HCT116 (cell line): ENCODE data around the gene C4orf50. TPM values are rescaled to one million over a fixed set of nuclear protein-coding genes. Genes with fewer than 3 reads are reported as not detected.

Experiments used
- ATAC-seq: fragments of 200-7000 bp; cut with Tn5 transposase; 2 replicates; pipeline ENCODE4 v1.9.1; 2020; ENCODE audit warnings: mild to moderate bottlenecking, moderate library complexity
- BruUV-seq: library from RNA; stranded (reverse); fragments of 400-500 nt; replicated peaks from 2 replicates; lab custom pipeline; 2021; lab: Mats Ljungman, UMichigan
- CTCF ChIA-PET: fragments of 300-600 bp; sonication (Branson Sonifier 250); formaldehyde crosslinking; loops from one replicate; lab custom pipeline; 2021; ENCODE audit warnings: antibody characterized with exemption; lab: Charles Lee
- POLR2A ChIA-PET: fragments of 300-600, 350-600 bp; sonication (Branson Sonifier 250); formaldehyde crosslinking; loops from one replicate; lab custom pipeline; 2021; ENCODE audit warnings: antibody characterized with exemption; lab: Charles Lee
- RAD21 ChIA-PET, 2 experiments: fragments of 300-600 bp; sonication (Branson Sonifier 250); formaldehyde crosslinking; loops; one replicate each; lab custom pipeline; 2023; ENCODE audit warnings: low total read pairs in 2 of 2; ENCODE audit not compliant: uncharacterized antibody in 2 of 2, unreplicated experiment in 2 of 2, low non-redundant PET in 1 of 2; lab: Charles Lee
- DNase-seq: peaks from one replicate; pipeline ENCODE4 v3.0.0-alpha.2; 2010; ENCODE audit warnings: low read depth, low spot score
- H2AFZ ChIP-seq: fragments of 200-600 bp; shearing (Covaris generic), sonication (generic); 2 replicates; pipeline ENCODE4 v1.6.1; 2017; ENCODE audit warnings: low read depth, mixed run types, mixed read lengths, antibody characterized with exemption, low read length; ENCODE audit not compliant: poor library complexity, severe bottlenecking
- H3K27ac ChIP-seq: 2 replicates; pipeline ENCODE4 v1.5.1; 2012; ENCODE audit warnings: low read depth, low read length
- H3K27me3 ChIP-seq: fragments of 200-600 bp; sonication (generic); 2 replicates; pipeline ENCODE4 v1.6.1; 2016; ENCODE audit warnings: mixed run types, low read length, mixed read lengths; ENCODE audit not compliant: insufficient read depth
- H3K36me3 ChIP-seq, 2 experiments: fragments of 200-500 bp in 1 of 2; fragments of 200-600 bp in 1 of 2; sonication (Bioruptor generic) in 1 of 2; sonication (generic) in 1 of 2; 2 replicates each; pipeline versions ENCODE4 v1.5.1 to v1.6.1; 2014 to 2016; ENCODE audit warnings: low read length in 2 of 2, inconsistent platforms in 1 of 2, mixed read lengths in 1 of 2, mixed run types in 1 of 2; ENCODE audit not compliant: insufficient read depth in 2 of 2, control insufficient read depth in 1 of 2
- H3K4me1 ChIP-seq, 2 experiments: fragments of 200-600 bp in 1 of 2; sonication (generic) in 1 of 2; 2 replicates each; pipeline versions ENCODE4 v1.5.1 to v1.6.1; 2012 to 2017; ENCODE audit warnings: low read length in 2 of 2, inconsistent platforms in 1 of 2, mild to moderate bottlenecking in 1 of 2, mixed read lengths in 1 of 2, mixed run types in 1 of 2, moderate library complexity in 1 of 2; ENCODE audit not compliant: insufficient read depth in 2 of 2, control insufficient read depth in 1 of 2
- H3K4me2 ChIP-seq: fragments of 200-600 bp; sonication (generic); 2 replicates; pipeline ENCODE4 v1.6.1; 2017; ENCODE audit warnings: mixed run types, low read length, mixed read lengths
- H3K4me3 ChIP-seq, 2 experiments: fragments of 200-600 bp in 1 of 2; sonication (generic) in 1 of 2; replicated peaks in 1 of 2; 2 replicates each; pipeline ENCODE4 v1.5.1; 2011 to 2016; ENCODE audit warnings: low read length in 2 of 2, control low read depth in 1 of 2, low read depth in 1 of 2, mild to moderate bottlenecking in 1 of 2, mixed read lengths in 1 of 2, mixed run types in 1 of 2
- H3K79me2 ChIP-seq: fragments of 200-600 bp; sonication (generic); 2 replicates; pipeline ENCODE4 v1.6.1; 2017; ENCODE audit warnings: mild to moderate bottlenecking, mixed run types, low read length, moderate library complexity, mixed read lengths; ENCODE audit not compliant: insufficient read depth
- H3K9ac ChIP-seq: fragments of 200-600 bp; sonication (generic); 2 replicates; pipeline ENCODE4 v1.6.1; 2016; ENCODE audit warnings: low read length, mixed read lengths
- H3K9me2 ChIP-seq: fragments of 200-600 bp; sonication (generic), shearing (Covaris generic); 2 replicates; pipeline ENCODE4 v1.6.1; 2017; ENCODE audit warnings: mixed run types, mild to moderate bottlenecking, moderate library complexity; ENCODE audit not compliant: insufficient read depth
- H3K9me3 ChIP-seq, 2 experiments: fragments of 200-500 bp in 1 of 2; fragments of 200-600 bp in 1 of 2; sonication (Bioruptor generic) in 1 of 2; sonication (generic) in 1 of 2; 2 replicates each; pipeline ENCODE4 v1.6.1; 2014 to 2017; ENCODE audit warnings: low read length in 2 of 2, mixed read lengths in 2 of 2, inconsistent platforms in 1 of 2, low read depth in 1 of 2, mild to moderate bottlenecking in 1 of 2, mixed run types in 1 of 2, moderate library complexity in 1 of 2; ENCODE audit not compliant: control insufficient read depth in 1 of 2, insufficient read depth in 1 of 2
- H4K20me1 ChIP-seq: fragments of 200-600 bp; sonication (generic), shearing (Covaris generic); 2 replicates; pipeline ENCODE4 v1.6.1; 2017; ENCODE audit warnings: mixed run types, mild to moderate bottlenecking, moderate library complexity; ENCODE audit not compliant: insufficient read depth
- CBX3 ChIP-seq: IDR thresholded peaks from 2 replicates; pipeline ENCODE4 v1.6.1; 2012; ENCODE audit warnings: low read depth
- CEBPB ChIP-seq: IDR thresholded peaks from 2 replicates; pipeline ENCODE4 v1.6.1; 2012; ENCODE audit warnings: low read depth
- EGR1 ChIP-seq: IDR thresholded peaks from 2 replicates; pipeline ENCODE4 v1.6.1; 2012; ENCODE audit warnings: low read depth
- ELF1 ChIP-seq: IDR thresholded peaks from 2 replicates; pipeline ENCODE4 v1.6.1; 2012; ENCODE audit warnings: low read depth, borderline replicate concordance
- EZH2 ChIP-seq: fragments of 200-600 bp; sonication (generic); IDR thresholded peaks from 2 replicates; pipeline ENCODE4 v1.6.1; 2017; ENCODE audit warnings: antibody characterized with exemption, mixed run types
- EZH2phosphoT487 ChIP-seq: fragments of 200-600 bp; IDR thresholded peaks from 2 replicates; pipeline ENCODE4 v1.6.1; 2018; ENCODE audit warnings: antibody characterized with exemption, borderline replicate concordance
- FOSL1 ChIP-seq: IDR thresholded peaks from 2 replicates; pipeline ENCODE4 v1.6.1; 2012; ENCODE audit warnings: low read depth
- POLR2A ChIP-seq: IDR thresholded peaks from 2 replicates; pipeline ENCODE4 v1.7.0; 2011; ENCODE audit warnings: borderline replicate concordance; ENCODE audit not compliant: insufficient read depth, insufficient read length; ENCODE audit errors: extremely low read depth
- SIN3A ChIP-seq: IDR thresholded peaks from 2 replicates; pipeline ENCODE4 v1.6.1; 2012; ENCODE audit warnings: low read depth
- SP1 ChIP-seq: IDR thresholded peaks from 2 replicates; pipeline ENCODE4 v1.6.1; 2012; ENCODE audit warnings: low read depth
- YY1 ChIP-seq: IDR thresholded peaks from 2 replicates; pipeline ENCODE4 v1.6.1; 2011; ENCODE audit warnings: low read length, low read depth, moderate library complexity, mild to moderate bottlenecking; ENCODE audit not compliant: insufficient replicate concordance; ENCODE audit errors: extremely low read depth
- ZNF274 ChIP-seq: fragments of 200-500 bp; sonication (Bioruptor generic); IDR thresholded peaks from 2 replicates; pipeline ENCODE4 v1.6.1; 2014; ENCODE audit warnings: mild to moderate bottlenecking, low read depth, low read length, inconsistent platforms
- intact Hi-C: fragments of 100-400 bp; cut with micrococcal nuclease; formaldehyde crosslinking; loops from 2 replicates; pipeline ENCODE4 v1.10.0; 2022
- total RNA-seq: library from RNA; stranded (reverse); gene quantifications from one replicate; pipeline ENCODE4 v1.2.1, GENCODE V29; 2021; ENCODE audit not compliant: unreplicated experiment
- TF ChIP-seq, protein P1 (sequence below): IDR thresholded peaks from 2 replicates; pipeline ENCODE4 v1.6.1; 2012
- TF ChIP-seq, protein P2 (sequence below), 3 experiments: fragments of 200-600 bp in 1 of 3; sonication (generic) in 1 of 3; IDR thresholded peaks in 2 of 3; conservative IDR thresholded peaks in 1 of 3; 2 replicates each; pipeline ENCODE4 v1.5.1; 2012 to 2017; ENCODE audit warnings: low read depth in 2 of 3, low read length in 2 of 3, antibody characterized with exemption in 1 of 3, borderline replicate concordance in 1 of 3, control low read depth in 1 of 3, mild to moderate bottlenecking in 1 of 3, mixed read lengths in 1 of 3, mixed run types in 1 of 3, moderate library complexity in 1 of 3; ENCODE audit not compliant: insufficient read depth in 1 of 3
- TF ChIP-seq, protein P3 (sequence below): IDR thresholded peaks from 2 replicates; pipeline ENCODE4 v1.6.1; 2012; ENCODE audit warnings: low read depth
- TF ChIP-seq, protein P4 (sequence below): IDR thresholded peaks from 2 replicates; pipeline ENCODE4 v1.6.1; 2012

C4orf50 gene
- total RNA-seq, 1 experiment from 2014 or later: not detected

DNA sequence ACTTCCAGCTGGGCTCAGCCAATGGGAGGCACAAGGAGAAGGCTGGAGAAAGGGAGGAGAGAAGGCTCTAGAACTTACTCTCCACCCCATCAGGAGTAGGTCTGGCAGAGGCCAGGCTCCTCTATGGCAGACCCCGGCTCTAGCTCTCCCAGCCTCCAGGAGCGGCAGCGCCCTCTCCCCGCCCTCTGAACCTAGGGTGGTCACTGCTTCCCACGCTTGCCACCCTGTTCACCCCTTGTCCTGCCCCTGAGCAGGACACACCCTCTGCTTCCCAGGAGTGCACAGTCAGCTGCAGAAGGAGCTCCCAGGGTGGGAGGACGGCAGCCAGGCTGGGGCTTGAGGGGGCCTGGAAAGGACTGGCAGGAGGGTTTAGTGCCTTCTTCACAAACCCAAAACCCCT lies 72.3 kb downstream of the C4orf50 start:
- Histone ChIP-seq H3K27ac (no peak overlapping the region), H4K20me1 (no peaks in the 10 kb centered on the region), H3K9me3 (no peaks in the 10 kb centered on the region; a peak in 1 of 4 replicates), H3K4me1 (no peaks in the 10 kb centered on the region), H3K9ac (no peak overlapping the region), H3K9me2 (no peaks in the 10 kb centered on the region), H2AFZ (no peak overlapping the region), H3K27me3 (peaks cover 27% of the 10 kb centered on the region), H3K4me2 (no peak overlapping the region), H3K36me3 (no peaks in the 10 kb centered on the region), H3K4me3 (no peak overlapping the region), H3K79me2 (no peaks in the 10 kb centered on the region)
- ATAC-seq (no peak), DNase-seq (no peak)
- intact Hi-C loops: no loop called here
- POLR2A ChIA-PET: no interaction called here
- CTCF ChIA-PET: no interaction called here
- no peak for TF ChIP-seq EZH2
- TF ChIP-seq ELF1: no peak
- TF ChIP-seq POLR2A: no peak
- no peak for TF ChIP-seq YY1
- TF ChIP-seq, protein P1, sequence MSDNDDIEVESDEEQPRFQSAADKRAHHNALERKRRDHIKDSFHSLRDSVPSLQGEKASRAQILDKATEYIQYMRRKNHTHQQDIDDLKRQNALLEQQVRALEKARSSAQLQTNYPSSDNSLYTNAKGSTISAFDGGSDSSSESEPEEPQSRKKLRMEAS: no peak
- no peak for TF ChIP-seq EZH2phosphoT487
- TF ChIP-seq EGR1: no peak
- no peak for TF ChIP-seq FOSL1
- no peak for TF ChIP-seq SIN3A
- no peak for TF ChIP-seq SP1
- TF ChIP-seq, protein P2, sequence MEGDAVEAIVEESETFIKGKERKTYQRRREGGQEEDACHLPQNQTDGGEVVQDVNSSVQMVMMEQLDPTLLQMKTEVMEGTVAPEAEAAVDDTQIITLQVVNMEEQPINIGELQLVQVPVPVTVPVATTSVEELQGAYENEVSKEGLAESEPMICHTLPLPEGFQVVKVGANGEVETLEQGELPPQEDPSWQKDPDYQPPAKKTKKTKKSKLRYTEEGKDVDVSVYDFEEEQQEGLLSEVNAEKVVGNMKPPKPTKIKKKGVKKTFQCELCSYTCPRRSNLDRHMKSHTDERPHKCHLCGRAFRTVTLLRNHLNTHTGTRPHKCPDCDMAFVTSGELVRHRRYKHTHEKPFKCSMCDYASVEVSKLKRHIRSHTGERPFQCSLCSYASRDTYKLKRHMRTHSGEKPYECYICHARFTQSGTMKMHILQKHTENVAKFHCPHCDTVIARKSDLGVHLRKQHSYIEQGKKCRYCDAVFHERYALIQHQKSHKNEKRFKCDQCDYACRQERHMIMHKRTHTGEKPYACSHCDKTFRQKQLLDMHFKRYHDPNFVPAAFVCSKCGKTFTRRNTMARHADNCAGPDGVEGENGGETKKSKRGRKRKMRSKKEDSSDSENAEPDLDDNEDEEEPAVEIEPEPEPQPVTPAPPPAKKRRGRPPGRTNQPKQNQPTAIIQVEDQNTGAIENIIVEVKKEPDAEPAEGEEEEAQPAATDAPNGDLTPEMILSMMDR (IDR thresholded peaks at IDR 0.05 in 2 of 3, conservative IDR thresholded peaks at IDR 0.05 in 1 of 3; ENCODE audit: borderline replicate concordance in 1 of 3, insufficient read depth in 1 of 3, low read depth in 2 of 3, low read length in 2 of 3): no peak
- TF ChIP-seq CBX3: no peak
- TF ChIP-seq, protein P3, sequence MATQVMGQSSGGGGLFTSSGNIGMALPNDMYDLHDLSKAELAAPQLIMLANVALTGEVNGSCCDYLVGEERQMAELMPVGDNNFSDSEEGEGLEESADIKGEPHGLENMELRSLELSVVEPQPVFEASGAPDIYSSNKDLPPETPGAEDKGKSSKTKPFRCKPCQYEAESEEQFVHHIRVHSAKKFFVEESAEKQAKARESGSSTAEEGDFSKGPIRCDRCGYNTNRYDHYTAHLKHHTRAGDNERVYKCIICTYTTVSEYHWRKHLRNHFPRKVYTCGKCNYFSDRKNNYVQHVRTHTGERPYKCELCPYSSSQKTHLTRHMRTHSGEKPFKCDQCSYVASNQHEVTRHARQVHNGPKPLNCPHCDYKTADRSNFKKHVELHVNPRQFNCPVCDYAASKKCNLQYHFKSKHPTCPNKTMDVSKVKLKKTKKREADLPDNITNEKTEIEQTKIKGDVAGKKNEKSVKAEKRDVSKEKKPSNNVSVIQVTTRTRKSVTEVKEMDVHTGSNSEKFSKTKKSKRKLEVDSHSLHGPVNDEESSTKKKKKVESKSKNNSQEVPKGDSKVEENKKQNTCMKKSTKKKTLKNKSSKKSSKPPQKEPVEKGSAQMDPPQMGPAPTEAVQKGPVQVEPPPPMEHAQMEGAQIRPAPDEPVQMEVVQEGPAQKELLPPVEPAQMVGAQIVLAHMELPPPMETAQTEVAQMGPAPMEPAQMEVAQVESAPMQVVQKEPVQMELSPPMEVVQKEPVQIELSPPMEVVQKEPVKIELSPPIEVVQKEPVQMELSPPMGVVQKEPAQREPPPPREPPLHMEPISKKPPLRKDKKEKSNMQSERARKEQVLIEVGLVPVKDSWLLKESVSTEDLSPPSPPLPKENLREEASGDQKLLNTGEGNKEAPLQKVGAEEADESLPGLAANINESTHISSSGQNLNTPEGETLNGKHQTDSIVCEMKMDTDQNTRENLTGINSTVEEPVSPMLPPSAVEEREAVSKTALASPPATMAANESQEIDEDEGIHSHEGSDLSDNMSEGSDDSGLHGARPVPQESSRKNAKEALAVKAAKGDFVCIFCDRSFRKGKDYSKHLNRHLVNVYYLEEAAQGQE: no peak
- no peak for TF ChIP-seq ZNF274
- no peak for TF ChIP-seq CEBPB
- TF ChIP-seq, protein P4, sequence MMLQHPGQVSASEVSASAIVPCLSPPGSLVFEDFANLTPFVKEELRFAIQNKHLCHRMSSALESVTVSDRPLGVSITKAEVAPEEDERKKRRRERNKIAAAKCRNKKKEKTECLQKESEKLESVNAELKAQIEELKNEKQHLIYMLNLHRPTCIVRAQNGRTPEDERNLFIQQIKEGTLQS: no peak
- RAD21 ChIA-PET: no interaction called here
- BruUV-seq: no TSS peak
